Calu3 (cell line): ENCODE results near the gene HBD. TPM values are rescaled to one million over a fixed set of nuclear protein-coding genes. Genes with fewer than 3 reads are reported as not detected.
"Not testable (repeated sequence)": the region's sequence is repeated elsewhere in the genome, so short reads cannot be mapped to it uniquely, and the experiment has no call there.

Source experiments
- BruUV-seq: library from RNA; stranded (reverse); fragments of 400-500 nt; replicated peaks from 2 replicates; lab custom pipeline; 2021; lab: Mats Ljungman, UMichigan
- CTCF ChIA-PET: fragments of 300-600 bp; sonication (Branson Sonifier 250); formaldehyde crosslinking; loops from one replicate; lab custom pipeline; 2022; ENCODE audit warnings: antibody characterized with exemption; lab: Charles Lee
- DNase-seq: peaks from one replicate; pipeline ENCODE4 v3.0.0; 2022
- H3K27ac Mint-ChIP-seq: one replicate; pipeline ENCODE4 v1.8.0; 2022; ENCODE audit warnings: mixed read lengths; ENCODE audit not compliant: unreplicated experiment
- H3K27me3 Mint-ChIP-seq: one replicate; pipeline ENCODE4 v1.8.0; 2022; ENCODE audit warnings: mixed read lengths; ENCODE audit not compliant: unreplicated experiment
- H3K36me3 Mint-ChIP-seq: one replicate; pipeline ENCODE4 v1.8.0; 2022; ENCODE audit warnings: mild to moderate bottlenecking, moderate library complexity, mixed read lengths; ENCODE audit not compliant: insufficient read depth, unreplicated experiment
- H3K4me1 Mint-ChIP-seq: one replicate; pipeline ENCODE4 v1.8.0; 2022; ENCODE audit warnings: mild to moderate bottlenecking, low read depth, mixed read lengths; ENCODE audit not compliant: unreplicated experiment
- H3K4me3 Mint-ChIP-seq: one replicate; pipeline ENCODE4 v1.8.0; 2022; ENCODE audit warnings: mild to moderate bottlenecking, low read depth, moderate library complexity, mixed read lengths; ENCODE audit not compliant: unreplicated experiment
- H3K9me3 Mint-ChIP-seq: one replicate; pipeline ENCODE4 v1.8.0; 2022; ENCODE audit warnings: low read depth, mixed read lengths; ENCODE audit not compliant: unreplicated experiment
- CTCF ChIP-seq: fragments of 200-600 bp; IDR thresholded peaks from one replicate; pipeline ENCODE4 v1.8.0; 2022; ENCODE audit warnings: antibody characterized with exemption; ENCODE audit not compliant: unreplicated experiment
- intact Hi-C: fragments of 100-400 bp; cut with micrococcal nuclease; formaldehyde crosslinking; loops from one replicate; pipeline ENCODE4 v1.10.0; 2022; ENCODE audit not compliant: unreplicated experiment
- total RNA-seq: library from RNA; stranded (reverse); gene quantifications from 2 replicates; pipeline ENCODE4 v1.2.3, GENCODE V29; 2022

HBD gene
- total RNA-seq, 1 experiment from 2014 or later, result not detected

DNA sequence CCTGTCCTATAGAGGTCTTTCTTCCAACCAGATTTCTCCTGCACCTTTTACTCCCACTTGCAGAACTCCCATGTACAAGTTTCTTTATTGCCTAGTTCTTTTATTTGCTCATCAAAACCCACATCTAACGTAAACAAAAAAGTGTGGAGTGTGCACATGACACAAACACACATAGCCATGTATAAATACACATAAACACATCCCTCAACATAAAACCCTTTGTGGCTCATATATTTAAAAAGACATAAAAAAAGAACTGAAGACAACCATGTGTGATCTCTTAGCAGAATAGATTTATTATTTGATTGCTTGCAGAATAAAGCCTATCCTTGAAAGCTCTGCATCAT is 18.6 kb upstream of the HBD start:
- no peak for DNase-seq
- peaks cover 29% of the 10 kb centered on the region for H3K27me3 Mint-ChIP-seq
- H3K4me3 Mint-ChIP-seq, result no peak overlapping the region
- no peak overlapping the region for H3K27ac Mint-ChIP-seq
- no peaks in the 10 kb centered on the region for H3K36me3 Mint-ChIP-seq
- intact Hi-C loops, result no loop called here
- H3K4me1 Mint-ChIP-seq, result no peaks in the 10 kb centered on the region
- no peak for TF ChIP-seq CTCF
- no TSS peak for BruUV-seq
- peaks cover 3% of the 10 kb centered on the region for H3K9me3 Mint-ChIP-seq
- CTCF ChIA-PET, result no interaction called here

DNA sequence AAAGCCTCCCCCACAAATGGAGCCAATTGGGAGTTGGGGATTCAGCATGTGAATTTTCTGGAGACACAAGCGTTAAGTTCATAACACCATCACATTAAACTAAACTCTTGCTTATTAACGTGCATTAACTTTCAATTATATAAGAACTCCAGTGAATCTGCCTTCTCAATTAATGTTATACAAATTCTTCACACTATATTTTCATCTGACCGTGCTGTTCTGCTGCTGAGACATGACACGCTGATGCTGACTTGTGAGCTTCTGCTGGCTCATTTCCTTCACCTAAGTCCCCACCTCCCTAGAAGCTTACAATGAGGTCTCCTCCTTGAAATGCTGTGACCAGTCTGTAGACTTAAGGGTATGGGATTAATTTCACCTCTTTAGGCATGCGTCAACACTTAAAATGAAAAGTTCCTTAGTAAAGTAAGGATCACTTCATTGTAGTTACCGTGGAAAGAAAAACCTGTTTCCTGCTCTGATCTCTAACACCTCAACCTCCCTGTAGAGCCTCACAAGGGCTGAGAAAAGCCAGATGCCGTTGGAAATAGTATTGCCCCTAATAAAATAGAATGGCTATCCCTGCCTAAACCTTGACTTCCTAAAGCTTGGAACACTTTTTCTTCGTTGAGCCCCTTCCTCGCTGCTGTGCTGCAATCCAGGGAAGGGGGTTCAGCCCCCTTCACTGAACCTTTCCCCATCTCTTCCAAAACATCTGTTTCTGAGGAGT is 18.1 kb upstream of the HBD start:
- no peak overlapping the region for H3K27ac Mint-ChIP-seq
- CTCF ChIA-PET, result no interaction called here
- H3K4me3 Mint-ChIP-seq, result no peak overlapping the region
- peaks cover 3% of the 10 kb centered on the region for H3K9me3 Mint-ChIP-seq
- intact Hi-C loops, result no loop called here
- TF ChIP-seq CTCF, result no peak
- BruUV-seq, result no TSS peak
- H3K27me3 Mint-ChIP-seq, result peaks cover 34% of the 10 kb centered on the region
- H3K4me1 Mint-ChIP-seq, result no peaks in the 10 kb centered on the region
- no peak for DNase-seq
- H3K36me3 Mint-ChIP-seq, result no peaks in the 10 kb centered on the region

GRCh38 chr11:5251746-5252145 is 17.5 kb upstream of the HBD start:
- CTCF ChIA-PET, result no interaction called here
- no peak for TF ChIP-seq CTCF
- Mint-ChIP-seq H3K4me3 (no peak overlapping the region), H3K36me3 (no peaks in the 10 kb centered on the region), H3K9me3 (peaks cover 3% of the 10 kb centered on the region), H3K27ac (no peak overlapping the region), H3K27me3 (peaks cover 40% of the 10 kb centered on the region), H3K4me1 (no peaks in the 10 kb centered on the region)
- intact Hi-C loops, result no loop called here
- no TSS peak for BruUV-seq
- DNase-seq, result no peak

GRCh38 chr11:5250543-5251204 is 16.4 kb upstream of the HBD start:
- no TSS peak for BruUV-seq
- Mint-ChIP-seq H3K27ac (no peak overlapping the region), H3K36me3 (no peaks in the 10 kb centered on the region), H3K4me1 (no peaks in the 10 kb centered on the region), H3K27me3 (peaks cover 51% of the 10 kb centered on the region), H3K4me3 (no peak overlapping the region), H3K9me3 (peaks cover 3% of the 10 kb centered on the region)
- intact Hi-C loops, result no loop called here
- no peak for TF ChIP-seq CTCF
- DNase-seq, result no peak
- CTCF ChIA-PET, result no interaction called here

- intact Hi-C loops, H3K4me1 Mint-ChIP-seq, H3K36me3 Mint-ChIP-seq, CTCF ChIA-PET, DNase-seq, H3K9me3 Mint-ChIP-seq, BruUV-seq, H3K27ac Mint-ChIP-seq, H3K4me3 Mint-ChIP-seq: not testable (repeated sequence)
- peaks cover 58% of the 10 kb centered on the region for H3K27me3 Mint-ChIP-seq
Measured at GRCh38 chr11:5249807-5250396, 15.6 kb upstream of the HBD start, which contains the start of gene HBG1. TSS of gene HBG1 (minus strand) at chr11:5249857. CDS start at chr11:5249804, 53 bp downstream.

GRCh38 chr11:5248498-5248897 is 14.2 kb upstream of the HBD start:
- DNase-seq, H3K36me3 Mint-ChIP-seq, H3K4me3 Mint-ChIP-seq, BruUV-seq, intact Hi-C loops, H3K4me1 Mint-ChIP-seq, H3K27ac Mint-ChIP-seq, H3K9me3 Mint-ChIP-seq: not testable (repeated sequence)
- H3K27me3 Mint-ChIP-seq, result peaks cover 63% of the 10 kb centered on the region
- CTCF ChIA-PET, result interaction anchor here (0.7 kb wide), 1 partner anchor 20 kb away, joined by 3 read pairs; no protein-coding TSS in a partner anchor
